Endothelial cell of hepatic sinusoid (primary cell): Measurements from ENCODE around the gene FAM131A.

Experiments used
- in situ Hi-C: cut with HindIII; loops from 2 replicates; pipeline ENCODE4 v1.10.0; 2017; ENCODE audit warnings: low sequenced_read_pairs

The FAM131A gene

DNA sequence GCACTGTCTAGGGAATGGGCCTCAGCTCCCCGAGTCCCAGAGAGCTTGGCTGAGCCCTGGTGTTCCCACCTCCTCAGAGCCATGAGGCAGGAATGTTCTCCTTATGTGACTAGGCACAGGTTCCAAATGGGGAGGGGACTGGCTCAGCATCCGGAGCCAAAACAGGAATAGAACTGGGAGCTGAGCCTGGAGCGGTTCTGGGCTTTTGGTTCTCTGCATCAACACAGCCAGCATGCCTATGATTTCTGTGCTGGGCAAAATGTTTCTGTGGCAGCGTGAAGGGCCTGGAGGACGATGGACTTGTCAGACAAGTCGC, at the start of gene FAM131A:
Gene FAM131A, plus strand, starts transcription at position 202 of the 316 bp plus-strand sequence. Its CDS starts 31 bp downstream, at position 233.
- in situ Hi-C loops, result no loop called here

DNA sequence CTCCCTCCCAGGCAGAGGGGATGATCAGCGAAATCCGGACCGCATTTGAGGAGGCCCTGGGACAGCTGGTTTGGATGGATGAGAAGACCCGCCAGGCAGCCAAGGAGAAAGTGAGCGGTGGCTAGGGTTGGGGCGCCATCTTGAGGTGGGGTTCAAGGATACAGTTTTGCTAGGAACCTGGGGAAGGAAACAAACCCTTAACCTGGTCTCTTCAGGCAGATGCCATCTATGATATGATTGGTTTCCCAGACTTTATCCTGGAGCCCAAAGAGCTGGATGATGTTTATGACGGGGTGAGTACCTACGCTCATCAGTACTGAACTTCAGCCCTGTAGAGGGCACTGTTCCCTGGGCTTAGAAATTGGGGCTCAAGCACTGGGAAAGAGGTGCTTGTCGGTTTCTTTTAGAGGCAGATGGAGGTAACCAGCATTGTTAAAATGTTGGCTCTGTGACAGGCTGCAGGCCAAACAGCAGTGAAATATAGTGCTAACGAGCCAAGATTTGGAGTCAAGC, 47.9 kb upstream of the FAM131A start:
- in situ Hi-C loops, result no loop called here

DNA sequence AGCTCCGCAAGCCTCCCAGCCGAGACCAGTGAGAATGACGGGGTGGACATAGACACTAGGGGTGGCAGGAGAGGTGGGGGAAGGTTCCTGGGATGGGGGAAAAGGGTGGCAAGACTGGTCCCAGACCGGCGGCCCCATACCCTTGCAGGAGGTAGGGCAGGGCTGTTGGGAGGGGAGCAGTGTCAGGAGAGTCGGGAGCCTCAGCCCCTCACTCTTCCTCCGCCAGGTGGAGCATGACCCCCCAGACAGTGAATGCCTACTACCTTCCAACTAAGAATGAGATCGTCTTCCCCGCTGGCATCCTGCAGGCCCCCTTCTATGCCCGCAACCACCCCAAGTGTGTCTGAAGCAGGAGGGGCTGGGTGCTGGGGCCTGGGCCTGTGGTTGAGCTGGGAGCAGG, 47.1 kb upstream of the FAM131A start:
- in situ Hi-C loops, result no loop called here

- in situ Hi-C loops, result no loop called here
Observed at GRCh38 chr3:184291044-184291737, 46.2 kb upstream of the FAM131A start.

GRCh38 chr3:184291738-184292445, 45.5 kb upstream of the FAM131A start:
- in situ Hi-C loops, result no loop called here

- in situ Hi-C loops, result no loop called here
Observed at GRCh38 chr3:184295771-184296170, 41.6 kb upstream of the FAM131A start.

- in situ Hi-C loops, result no loop called here
Observed at GRCh38 chr3:184296616-184297015, 40.8 kb upstream of the FAM131A start.

DNA sequence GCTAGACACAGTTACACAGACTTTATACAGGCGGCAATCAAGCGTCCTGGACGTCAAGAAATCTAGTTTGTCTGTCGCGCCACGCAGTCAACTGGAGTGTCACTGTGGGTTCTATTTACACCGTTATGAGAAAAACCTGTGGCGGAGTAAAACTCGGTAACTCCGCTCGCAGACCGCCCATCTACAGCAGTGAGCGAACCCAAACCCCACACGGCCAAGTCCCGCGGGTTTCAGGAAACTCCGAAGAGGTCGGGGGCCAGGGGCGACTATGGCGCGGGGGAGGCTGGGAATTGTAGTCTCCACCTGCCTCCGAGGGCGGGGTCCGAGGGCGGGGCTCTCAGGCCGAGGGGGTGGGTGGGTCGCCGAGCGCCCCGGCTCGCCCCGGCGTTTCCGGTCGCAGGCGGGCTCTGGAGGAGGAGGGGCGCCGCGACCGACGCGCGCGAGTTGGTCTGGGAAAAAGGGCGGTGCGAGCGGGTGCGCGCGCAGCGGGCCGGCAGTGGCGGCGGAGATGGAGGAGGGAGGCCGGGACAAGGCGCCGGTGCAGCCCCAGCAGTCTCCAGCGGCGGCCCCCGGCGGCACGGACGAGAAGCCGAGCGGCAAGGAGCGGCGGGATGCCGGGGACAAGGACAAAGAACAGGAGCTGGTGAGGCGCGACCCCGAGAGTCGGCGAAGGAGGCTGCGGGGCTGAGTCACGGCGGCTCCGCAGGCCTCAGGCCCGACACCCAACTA, 38.5 kb upstream of the FAM131A start, which contains the start of gene PSMD2:
Gene PSMD2, plus strand, starts transcription at position 483 of the 729 bp plus-strand sequence. Its CDS starts 26 bp downstream, at position 509.
- in situ Hi-C loops, result no loop called here

DNA sequence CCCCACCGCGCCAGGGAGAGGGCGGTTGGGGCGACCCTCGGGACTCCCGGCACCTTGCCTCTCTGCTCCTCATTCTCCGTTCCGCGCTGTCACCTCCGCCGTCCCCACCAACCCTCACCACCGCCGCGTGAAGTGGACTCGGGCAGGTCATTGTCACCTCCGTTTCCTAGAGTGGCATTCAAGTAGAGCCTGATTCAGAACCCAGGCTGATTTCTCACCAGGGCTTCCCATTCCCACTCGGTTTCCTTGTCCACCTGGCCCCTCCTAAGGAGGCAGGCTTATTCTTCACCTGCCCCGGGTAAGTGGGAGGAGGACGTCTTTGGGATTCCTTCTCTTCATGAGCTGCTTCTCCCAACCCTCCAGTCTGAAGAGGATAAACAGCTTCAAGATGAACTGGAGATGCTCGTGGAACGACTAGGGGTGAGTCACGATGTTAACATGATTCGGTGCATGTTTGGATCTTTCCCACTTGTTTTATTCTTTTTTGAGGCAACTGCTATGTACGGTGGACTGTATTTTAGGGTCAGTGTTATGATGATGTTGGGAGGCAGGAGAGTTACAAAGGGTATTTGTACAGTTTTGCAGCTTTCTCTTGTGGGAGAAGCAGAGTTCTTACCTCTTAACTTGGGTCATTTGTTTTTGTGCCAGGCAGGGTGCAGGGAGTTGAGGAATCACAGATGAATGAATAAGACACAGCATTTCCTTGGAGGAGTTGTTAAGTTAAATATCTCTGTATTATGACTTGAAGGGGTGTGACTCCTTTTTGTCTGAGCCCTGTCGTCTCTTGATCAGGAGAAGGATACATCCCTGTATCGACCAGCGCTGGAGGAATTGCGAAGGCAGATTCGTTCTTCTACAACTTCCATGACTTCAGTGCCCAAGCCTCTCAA, 37.7 kb upstream of the FAM131A start:
- in situ Hi-C loops, result no loop called here

GRCh38 chr3:184300378-184300720, 37.1 kb upstream of the FAM131A start:
- in situ Hi-C loops, result no loop called here

DNA sequence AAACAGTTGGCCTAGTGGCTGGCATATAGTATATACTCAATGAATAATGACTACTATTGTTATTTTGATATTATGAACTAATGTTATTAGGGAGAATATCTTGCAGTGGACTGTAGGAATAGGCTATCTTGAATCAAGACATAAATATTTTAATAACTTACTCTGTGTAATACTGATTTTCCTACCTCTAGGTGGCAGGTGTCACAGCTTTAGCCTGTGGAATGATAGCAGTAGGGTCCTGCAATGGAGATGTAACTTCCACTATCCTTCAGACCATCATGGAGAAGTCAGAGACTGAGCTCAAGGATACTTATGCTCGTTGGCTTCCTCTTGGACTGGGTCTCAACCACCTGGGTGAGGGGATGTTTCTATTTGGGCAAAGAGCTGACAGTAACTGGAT, 31.8 kb upstream of the FAM131A start:
- in situ Hi-C loops, result no loop called here

- in situ Hi-C loops, result no loop called here
Observed at GRCh38 chr3:184306341-184306972, 30.9 kb upstream of the FAM131A start.

GRCh38 chr3:184307915-184308314, 29.5 kb upstream of the FAM131A start:
- in situ Hi-C loops, result no loop called here

GRCh38 chr3:184308744-184309143, 28.7 kb upstream of the FAM131A start:
- in situ Hi-C loops, result no loop called here

- in situ Hi-C loops, result no loop called here
Observed at GRCh38 chr3:184311633-184312032, 25.8 kb upstream of the FAM131A start.

- in situ Hi-C loops, result no loop called here
Observed at GRCh38 chr3:184314363-184314699, 23.1 kb upstream of the FAM131A start, which contains the start of gene EIF4G1. Gene EIF4G1, plus strand, starts transcription at chr3:184314606. Its CDS starts 1,191 bp downstream, at chr3:184315797.

- in situ Hi-C loops, result loop anchor here (5.0 kb wide), 1 partner anchor 48 kb away; no protein-coding TSS in a partner anchor
Observed at GRCh38 chr3:184314700-184315542, 22.5 kb upstream of the FAM131A start.

GRCh38 chr3:184315543-184315867, 21.9 kb upstream of the FAM131A start:
- in situ Hi-C loops, result loop anchor here (5.0 kb wide), 1 partner anchor 48 kb away; no protein-coding TSS in a partner anchor
